GM06990 (cell line): Measurements from ENCODE around the gene HOXA13.
A peak's percentile ranks its signal among the peaks of the same experiment; 100 is the strongest.

Experiments used
- DNase-seq: peaks from one replicate; pipeline ENCODE4 v3.0.0-alpha.2; 2011; ENCODE audit not compliant: insufficient read length; ENCODE audit errors: extremely low read depth
- H3K27me3 ChIP-seq: replicated peaks from 2 replicates; pipeline ENCODE4 v1.6.0; 2011; ENCODE audit warnings: low read length; ENCODE audit not compliant: control insufficient read depth, insufficient read depth
- H3K36me3 ChIP-seq: 2 replicates; pipeline ENCODE4 v1.5.1; 2011; ENCODE audit warnings: low read length; ENCODE audit not compliant: control insufficient read depth, insufficient read depth
- H3K4me3 ChIP-seq: replicated peaks from 2 replicates; pipeline ENCODE4 v1.5.1; 2011; ENCODE audit warnings: low read depth, mild to moderate bottlenecking, control low read depth, low read length
- CTCF ChIP-seq: IDR thresholded peaks from 2 replicates; pipeline ENCODE4 v1.5.1; 2011; ENCODE audit warnings: low read length, control low read depth, mild to moderate bottlenecking, inconsistent platforms; ENCODE audit not compliant: insufficient read depth, poor library complexity, severe bottlenecking

The HOXA13 gene

GRCh38 chr7:27173511-27173955, 26.4 kb downstream of the HOXA13 start:
- DNase-seq = no peak
- peaks cover 12% of the 10 kb centered on the region for H3K27me3 ChIP-seq
- no peaks in the 10 kb centered on the region for H3K36me3 ChIP-seq
- H3K4me3 ChIP-seq = peak overlapping the region; percentile 18
- no peak for TF ChIP-seq CTCF

GRCh38 chr7:27172823-27173510, 26.9 kb downstream of the HOXA13 start:
- Histone ChIP-seq H3K36me3 (no peaks in the 10 kb centered on the region), H3K4me3 (no peak overlapping the region; the same call in 1 of the 2 replicates), H3K27me3 (peaks cover 13% of the 10 kb centered on the region)
- DNase-seq = no peak
- TF ChIP-seq CTCF = no peak

- H3K36me3 ChIP-seq = no peaks in the 10 kb centered on the region
- H3K4me3 ChIP-seq = no peak overlapping the region
- no peak for DNase-seq
- no peak for TF ChIP-seq CTCF
- H3K27me3 ChIP-seq = peaks cover 13% of the 10 kb centered on the region
Observed at GRCh38 chr7:27172315-27172774, 27.5 kb downstream of the HOXA13 start.

GRCh38 chr7:27171637-27172314, 28.1 kb downstream of the HOXA13 start:
- Histone ChIP-seq H3K27me3 (peaks cover 13% of the 10 kb centered on the region), H3K36me3 (no peaks in the 10 kb centered on the region), H3K4me3 (no peak overlapping the region)
- TF ChIP-seq CTCF = no peak
- no peak for DNase-seq

- H3K4me3 ChIP-seq = no peak overlapping the region
- H3K27me3 ChIP-seq = peaks cover 13% of the 10 kb centered on the region
- DNase-seq = no peak
- H3K36me3 ChIP-seq = no peaks in the 10 kb centered on the region
- TF ChIP-seq CTCF = no peak
Observed at GRCh38 chr7:27171325-27171636, 28.6 kb downstream of the HOXA13 start.
